ENCODE data around the gene SCN4B.

The SCN4B gene

DNA sequence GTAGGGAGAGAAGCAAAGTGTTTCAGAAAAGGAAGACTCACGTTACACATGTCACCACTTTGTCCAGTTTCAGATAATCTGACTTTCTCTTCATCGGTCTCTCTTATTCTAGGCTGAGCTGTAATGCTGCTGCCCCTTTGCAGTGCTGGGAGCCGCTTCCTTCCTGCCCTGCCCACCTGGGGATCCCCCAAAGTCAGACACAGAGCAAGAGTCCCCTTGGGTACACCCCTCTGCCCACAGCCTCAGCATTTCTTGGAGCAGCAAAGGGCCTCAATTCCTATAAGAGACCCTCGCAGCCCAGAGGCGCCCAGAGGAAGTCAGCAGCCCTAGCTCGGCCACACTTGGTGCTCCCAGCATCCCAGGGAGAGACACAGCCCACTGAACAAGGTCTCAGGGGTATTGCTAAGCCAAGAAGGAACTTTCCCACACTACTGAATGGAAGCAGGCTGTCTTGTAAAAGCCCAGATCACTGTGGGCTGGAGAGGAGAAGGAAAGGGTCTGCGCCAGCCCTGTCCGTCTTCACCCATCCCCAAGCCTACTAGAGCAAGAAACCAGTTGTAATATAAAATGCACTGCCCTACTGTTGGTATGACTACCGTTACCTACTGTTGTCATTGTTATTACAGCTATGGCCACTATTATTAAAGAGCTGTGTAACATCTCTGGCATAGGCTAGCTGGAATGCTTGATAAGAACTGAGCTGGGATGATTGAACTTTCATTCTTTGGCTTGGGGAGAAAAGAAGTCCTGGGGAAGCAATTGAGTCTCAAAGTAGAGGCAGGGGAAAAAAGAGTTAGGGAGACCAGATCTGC lies 34.6 kb downstream of the SCN4B start:
- Histone ChIP-seq H3K27me3 (ENCODE audit: insufficient read depth, low read length, poor library complexity, severe bottlenecking) (no peaks in the 10 kb centered on the region), H3K4me3 (ENCODE audit: low read length, poor library complexity, severe bottlenecking) (no peak overlapping the region), H3K9ac (ENCODE audit: low read depth, low read length, poor library complexity, severe bottlenecking) (no peak overlapping the region), H2AFZ (ENCODE audit: low read length) (no peak overlapping the region), H4K20me1 (ENCODE audit: insufficient read depth, low read length, poor library complexity, severe bottlenecking) (no peaks in the 10 kb centered on the region), H3K9me3 (ENCODE audit: insufficient read depth, low read depth, low read length) (peaks cover 4% of the 10 kb centered on the region; the same call in 1 of the 2 replicates), H3K4me2 (ENCODE audit: low read depth, low read length, poor library complexity, severe bottlenecking) (peak overlapping the region; percentile 5), H3F3A (ENCODE audit: low read depth) (no peaks in the 10 kb centered on the region), H3K36me3 (ENCODE audit: insufficient read depth, low read length) (no peaks in the 10 kb centered on the region), H3K9me2 (replicated peaks; ENCODE audit: low read depth, low read length) (no peaks in the 10 kb centered on the region), H3K4me1 (ENCODE audit: insufficient read depth, low read length, poor library complexity, severe bottlenecking) (peaks cover 10% of the 10 kb centered on the region), H3K79me2 (ENCODE audit: insufficient read depth, low read length) (no peaks in the 10 kb centered on the region)
- TF ChIP-seq, protein P1, sequence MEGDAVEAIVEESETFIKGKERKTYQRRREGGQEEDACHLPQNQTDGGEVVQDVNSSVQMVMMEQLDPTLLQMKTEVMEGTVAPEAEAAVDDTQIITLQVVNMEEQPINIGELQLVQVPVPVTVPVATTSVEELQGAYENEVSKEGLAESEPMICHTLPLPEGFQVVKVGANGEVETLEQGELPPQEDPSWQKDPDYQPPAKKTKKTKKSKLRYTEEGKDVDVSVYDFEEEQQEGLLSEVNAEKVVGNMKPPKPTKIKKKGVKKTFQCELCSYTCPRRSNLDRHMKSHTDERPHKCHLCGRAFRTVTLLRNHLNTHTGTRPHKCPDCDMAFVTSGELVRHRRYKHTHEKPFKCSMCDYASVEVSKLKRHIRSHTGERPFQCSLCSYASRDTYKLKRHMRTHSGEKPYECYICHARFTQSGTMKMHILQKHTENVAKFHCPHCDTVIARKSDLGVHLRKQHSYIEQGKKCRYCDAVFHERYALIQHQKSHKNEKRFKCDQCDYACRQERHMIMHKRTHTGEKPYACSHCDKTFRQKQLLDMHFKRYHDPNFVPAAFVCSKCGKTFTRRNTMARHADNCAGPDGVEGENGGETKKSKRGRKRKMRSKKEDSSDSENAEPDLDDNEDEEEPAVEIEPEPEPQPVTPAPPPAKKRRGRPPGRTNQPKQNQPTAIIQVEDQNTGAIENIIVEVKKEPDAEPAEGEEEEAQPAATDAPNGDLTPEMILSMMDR (conservative IDR thresholded peaks at IDR 0.05; ENCODE audit: low read length) = no peak
- TF ChIP-seq EZH2phosphoT487 (IDR thresholded peaks at IDR 0.05; ENCODE audit: borderline replicate concordance) = no peak

DNA sequence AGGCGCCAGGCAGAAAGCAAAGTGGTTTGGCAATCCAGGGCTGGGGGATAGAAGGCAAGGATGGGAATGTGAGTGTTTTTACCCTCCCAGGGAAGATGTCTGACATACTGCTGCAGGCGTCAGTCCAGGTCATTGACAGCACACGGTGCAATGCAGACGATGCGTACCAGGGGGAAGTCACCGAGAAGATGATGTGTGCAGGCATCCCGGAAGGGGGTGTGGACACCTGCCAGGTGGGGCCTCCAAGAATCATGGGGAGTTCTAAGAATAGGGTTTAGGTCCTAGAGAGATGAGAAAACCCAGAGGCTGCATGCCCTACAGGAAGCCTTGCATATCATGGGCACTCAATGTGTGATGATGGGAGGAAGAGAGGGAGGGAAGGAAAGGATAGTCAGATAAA lies 37.6 kb downstream of the SCN4B start:
- no peaks in the 10 kb centered on the region for H3K79me2 ChIP-seq (ENCODE audit: insufficient read depth, low read length)
- H3K27me3 ChIP-seq (ENCODE audit: insufficient read depth, low read length, poor library complexity, severe bottlenecking) = no peaks in the 10 kb centered on the region
- no peaks in the 10 kb centered on the region for H3K9me2 ChIP-seq (replicated peaks; ENCODE audit: low read depth, low read length)
- peaks cover 10% of the 10 kb centered on the region for H3K4me1 ChIP-seq (ENCODE audit: insufficient read depth, low read length, poor library complexity, severe bottlenecking)
- H3K9ac ChIP-seq (ENCODE audit: low read depth, low read length, poor library complexity, severe bottlenecking) = no peak overlapping the region
- H3K36me3 ChIP-seq (ENCODE audit: insufficient read depth, low read length) = no peaks in the 10 kb centered on the region
- no peak for TF ChIP-seq EZH2phosphoT487 (IDR thresholded peaks at IDR 0.05; ENCODE audit: borderline replicate concordance)
- H2AFZ ChIP-seq (ENCODE audit: low read length) = no peak overlapping the region
- H3F3A ChIP-seq (ENCODE audit: low read depth) = no peaks in the 10 kb centered on the region
- H3K4me2 ChIP-seq (ENCODE audit: low read depth, low read length, poor library complexity, severe bottlenecking) = no peak overlapping the region
- no peak overlapping the region for H3K4me3 ChIP-seq (ENCODE audit: low read length, poor library complexity, severe bottlenecking)
- H3K9me3 ChIP-seq (ENCODE audit: insufficient read depth, low read depth, low read length) = no peaks in the 10 kb centered on the region
- no peaks in the 10 kb centered on the region for H4K20me1 ChIP-seq (ENCODE audit: insufficient read depth, low read length, poor library complexity, severe bottlenecking)

DNA sequence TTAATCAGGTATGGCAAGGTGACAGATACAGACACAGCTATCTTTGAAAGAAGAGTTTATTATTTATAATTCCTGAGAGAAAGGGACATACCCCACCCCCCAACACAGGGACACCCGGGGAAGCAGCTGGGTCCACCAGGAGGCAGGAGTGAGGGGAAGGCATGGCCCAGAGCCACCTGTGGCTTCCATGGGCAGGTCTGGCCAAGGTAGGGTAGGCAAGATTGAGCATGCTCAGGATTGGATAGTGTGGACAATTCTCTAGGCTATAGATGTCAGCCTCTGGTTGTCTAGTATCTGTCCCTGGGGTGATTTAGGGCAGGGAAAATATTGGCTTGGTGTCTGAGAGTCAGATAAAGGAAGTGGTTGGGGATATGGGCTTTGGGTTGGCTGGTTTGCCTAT lies 38.4 kb downstream of the SCN4B start:
- no peaks in the 10 kb centered on the region for H3K9me3 ChIP-seq (ENCODE audit: insufficient read depth, low read depth, low read length)
- H3F3A ChIP-seq (ENCODE audit: low read depth) = no peaks in the 10 kb centered on the region
- H2AFZ ChIP-seq (ENCODE audit: low read length) = no peak overlapping the region
- H3K27me3 ChIP-seq (ENCODE audit: insufficient read depth, low read length, poor library complexity, severe bottlenecking) = no peaks in the 10 kb centered on the region
- H3K4me2 ChIP-seq (ENCODE audit: low read depth, low read length, poor library complexity, severe bottlenecking) = no peak overlapping the region
- no peaks in the 10 kb centered on the region for H4K20me1 ChIP-seq (ENCODE audit: insufficient read depth, low read length, poor library complexity, severe bottlenecking)
- H3K9me2 ChIP-seq (replicated peaks; ENCODE audit: low read depth, low read length) = no peaks in the 10 kb centered on the region
- no peak overlapping the region for H3K9ac ChIP-seq (ENCODE audit: low read depth, low read length, poor library complexity, severe bottlenecking)
- no peak for TF ChIP-seq EZH2phosphoT487 (IDR thresholded peaks at IDR 0.05; ENCODE audit: borderline replicate concordance)
- TF ChIP-seq, protein P1 (conservative IDR thresholded peaks at IDR 0.05; ENCODE audit: low read length) = 0 out of 2 replicates have a peak, but pooled peaks have one; percentile 14
- no peak overlapping the region for H3K4me3 ChIP-seq (ENCODE audit: low read length, poor library complexity, severe bottlenecking)
- H3K79me2 ChIP-seq (ENCODE audit: insufficient read depth, low read length) = no peaks in the 10 kb centered on the region
- H3K4me1 ChIP-seq (ENCODE audit: insufficient read depth, low read length, poor library complexity, severe bottlenecking) = peaks cover 10% of the 10 kb centered on the region
- no peaks in the 10 kb centered on the region for H3K36me3 ChIP-seq (ENCODE audit: insufficient read depth, low read length)

All from Loucy (cell line).